GM12892 (cell line): ENCODE data around the gene UGCG.

Experiments
- POLR2A ChIP-seq: IDR thresholded peaks from 2 replicates; pipeline ENCODE4 v1.6.1; 2011; ENCODE audit warnings: low read depth, low read length, control low read depth
- POLR2AphosphoS5 ChIP-seq: IDR thresholded peaks from 2 replicates; pipeline ENCODE4 v1.6.1; 2011; ENCODE audit warnings: low read depth, low read length, control low read depth

DNA sequence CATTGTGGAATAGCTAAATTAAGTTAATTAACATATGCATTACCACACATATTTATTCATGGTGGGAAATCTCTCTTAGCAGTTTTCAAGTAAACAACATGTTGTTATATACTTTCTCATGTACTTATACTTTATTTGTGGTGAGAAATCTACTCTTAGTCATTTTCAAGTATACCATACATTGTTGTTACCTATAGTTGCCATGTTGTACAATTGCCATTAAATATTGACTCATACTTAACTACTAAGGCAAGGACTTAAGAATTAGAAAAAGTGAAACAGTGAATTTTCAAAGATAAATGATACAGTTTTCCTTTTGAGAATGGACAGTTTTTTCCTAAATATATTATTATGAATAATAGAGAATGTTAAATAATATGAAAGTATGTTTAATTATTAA is 27.7 kb downstream of the UGCG start:
- no peak for TF ChIP-seq POLR2AphosphoS5
- TF ChIP-seq POLR2A = no peak
